HepG2 (cell line): Measurements from ENCODE around the gene GPS1. TPM values are rescaled to one million over a fixed set of nuclear protein-coding genes. Genes with fewer than 3 reads are reported as not detected.
A peak's percentile ranks its signal among the peaks of the same experiment; 100 is the strongest.

Experiments
- AKAP8 ChIP-seq: sonication (generic); formaldehyde crosslinking; IDR thresholded peaks from 2 replicates; pipeline ENCODE4 v1.5.1; 2020; ENCODE audit warnings: mild to moderate bottlenecking, missing genetic modification reagents
- HCFC1 ChIP-seq: fragments of 150-350 bp; IDR thresholded peaks from 2 replicates; pipeline ENCODE4 v1.6.1; 2014; ENCODE audit warnings: low read depth, low read length
- KDM5A ChIP-seq: fragments of 200-600 bp; sonication (generic); IDR thresholded peaks from 2 replicates; pipeline ENCODE4 v1.7.0; 2018; ENCODE audit warnings: antibody characterized with exemption, mild to moderate bottlenecking, low read length, borderline replicate concordance
- MBD4 ChIP-seq: IDR thresholded peaks from 2 replicates; pipeline ENCODE4 v1.6.1; 2012; ENCODE audit warnings: low read length, inconsistent platforms, borderline replicate concordance
- NFIC ChIP-seq: IDR thresholded peaks from 2 replicates; pipeline ENCODE4 v1.6.1; 2012; ENCODE audit warnings: mild to moderate bottlenecking, low read length, inconsistent platforms
- NR2F2 ChIP-seq: IDR thresholded peaks from 2 replicates; pipeline ENCODE4 v1.6.1; 2012; ENCODE audit warnings: low read depth, inconsistent platforms, borderline replicate concordance
- POLR2AphosphoS5 ChIP-seq: IDR thresholded peaks from 2 replicates; pipeline ENCODE4 v1.6.1; 2012; ENCODE audit warnings: low read depth, low read length
- PRPF4 ChIP-seq: fragments of 200-400 bp; formaldehyde crosslinking; IDR thresholded peaks from 2 replicates; pipeline ENCODE4 v1.6.1; 2016; ENCODE audit warnings: low read length, low read depth; ENCODE audit not compliant: poor library complexity, severe bottlenecking
- SCMH1 ChIP-seq: sonication (generic); formaldehyde crosslinking; IDR thresholded peaks from 2 replicates; pipeline ENCODE4 v1.9.0; 2021; ENCODE audit warnings: missing genetic modification reagents, mild to moderate bottlenecking, borderline replicate concordance
- SMAD9 ChIP-seq: sonication (generic); formaldehyde crosslinking; IDR thresholded peaks from 2 replicates; pipeline ENCODE4 v1.5.1; 2020; ENCODE audit warnings: mild to moderate bottlenecking, missing genetic modification reagents
- SRY ChIP-seq: sonication (generic); formaldehyde crosslinking; IDR thresholded peaks from 2 replicates; pipeline ENCODE4 v1.8.0; 2022; ENCODE audit warnings: mild to moderate bottlenecking, missing genetic modification reagents
- ZNF10 ChIP-seq: sonication (generic); formaldehyde crosslinking; IDR thresholded peaks from 2 replicates; pipeline ENCODE4 v1.4.0; 2020; ENCODE audit warnings: mild to moderate bottlenecking, low read depth, missing genetic modification reagents, borderline replicate concordance
- ZNF225 ChIP-seq: sonication (generic); formaldehyde crosslinking; IDR thresholded peaks from 2 replicates; pipeline ENCODE4 v1.4.0; 2020; ENCODE audit warnings: mild to moderate bottlenecking, missing genetic modification reagents
- ZNF484 ChIP-seq: sonication (generic); formaldehyde crosslinking; IDR thresholded peaks from 2 replicates; pipeline ENCODE4 v1.5.1; 2020; ENCODE audit warnings: mild to moderate bottlenecking, low read depth, missing genetic modification reagents, borderline replicate concordance
- ZNF562 ChIP-seq: sonication (generic); formaldehyde crosslinking; IDR thresholded peaks from 2 replicates; pipeline ENCODE4 v1.8.0; 2022; ENCODE audit warnings: missing genetic modification reagents, borderline replicate concordance
- ZNF646 ChIP-seq: sonication (generic); formaldehyde crosslinking; IDR thresholded peaks from 2 replicates; pipeline ENCODE4 v1.9.0; 2021; ENCODE audit warnings: mild to moderate bottlenecking, missing genetic modification reagents
- ZNF652 ChIP-seq: IDR thresholded peaks from 2 replicates; pipeline ENCODE4 v1.6.1; 2016; ENCODE audit warnings: low read depth, borderline replicate concordance
- ZSCAN21 ChIP-seq: sonication (generic); formaldehyde crosslinking; IDR thresholded peaks from 2 replicates; pipeline ENCODE4 v1.8.0; 2022; ENCODE audit warnings: mild to moderate bottlenecking, missing genetic modification reagents, moderate library complexity, borderline replicate concordance
- polyA plus RNA-seq, 8 experiments: library from polyadenylated mRNA; depleted of rRNA in 3 of 8; stranded (reverse) in 7 of 8; unstranded in 1 of 8; fragments of >200 nt; fragmentation: Illumina TruSeq in 4 of 8; extraction: Trizol in 4 of 8; gene quantifications; 2 replicates each; pipeline versions ENCODE4 v1.2.1 to v1.2.3, GENCODE V29; 2011 to 2016; ENCODE audit warnings: low read depth in 4 of 8, missing spikeins in 1 of 8, mixed read lengths in 1 of 8; ENCODE audit not compliant: insufficient read depth in 1 of 8
- total RNA-seq, 5 experiments: library from RNA; depleted of rRNA; stranded (reverse); fragments of >200 nt; fragmentation: Illumina TruSeq; extraction: Trizol; gene quantifications; 2 replicates each; pipeline ENCODE4 v1.2.3, GENCODE V29; 2016; ENCODE audit warnings: low read depth in 1 of 5
- TF ChIP-seq, protein P1 (sequence below): sonication (generic); formaldehyde crosslinking; IDR thresholded peaks from 2 replicates; pipeline ENCODE4 v1.5.0; 2020; ENCODE audit warnings: mild to moderate bottlenecking, missing genetic modification reagents
- TF ChIP-seq, protein P2 (sequence below): sonication (generic); formaldehyde crosslinking; IDR thresholded peaks from 2 replicates; pipeline ENCODE4 v1.8.1; 2023; ENCODE audit warnings: mild to moderate bottlenecking, missing genetic modification reagents

GPS1 gene
- total and polyA plus RNA-seq, 2 of the 13 experiments (the other 11 are each of a cell fraction or from before 2014, with no cell fraction given) = 124 to 128 TPM

DNA sequence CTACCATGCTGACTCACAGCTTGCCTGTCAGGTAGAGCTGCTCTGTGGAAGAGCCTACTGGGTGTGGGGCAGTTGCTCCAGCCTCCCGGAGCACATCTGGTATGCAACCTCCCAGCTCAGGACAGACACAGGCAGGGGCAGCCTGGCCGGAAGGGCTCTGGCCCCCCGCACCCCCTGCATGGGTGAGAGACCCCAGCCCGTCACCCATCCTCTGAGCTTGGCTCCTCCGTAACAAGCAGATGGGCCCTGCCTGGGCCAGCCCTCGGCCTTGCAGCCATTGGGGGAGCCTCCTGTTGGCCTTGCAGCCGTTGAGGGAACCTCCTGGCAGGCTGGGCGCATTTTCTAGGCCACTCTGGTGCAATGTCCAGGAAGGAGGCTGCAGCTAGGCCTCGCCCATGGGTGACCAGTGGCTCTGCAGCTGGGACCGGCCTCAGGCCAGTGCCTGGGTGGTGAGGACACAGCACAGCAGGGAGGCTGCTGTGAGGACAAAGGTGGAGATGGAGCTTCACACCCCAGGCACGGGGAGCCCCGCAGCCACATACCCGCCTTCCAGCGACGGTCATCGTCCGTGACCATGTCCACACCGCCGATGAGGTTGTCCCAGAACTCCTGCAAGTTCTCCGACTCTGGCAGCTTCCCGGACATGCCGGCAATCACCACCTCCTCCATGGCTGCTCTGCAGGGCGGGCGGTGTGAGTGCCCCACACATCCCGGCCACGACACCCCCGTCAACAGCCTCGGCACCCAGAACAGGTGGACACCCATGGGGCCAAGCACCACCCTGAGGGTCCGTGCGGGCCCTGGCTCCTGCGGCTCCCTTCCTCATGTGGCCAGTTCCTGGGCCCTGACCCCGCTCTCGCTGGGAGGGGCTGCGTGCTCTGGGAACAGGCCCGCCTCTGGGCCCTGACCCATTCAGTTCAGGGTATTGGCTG is 44.3 kb downstream of the GPS1 start (continued):
- no peak for TF ChIP-seq NFIC
- no peak for TF ChIP-seq SRY (CRISPR knock-in tag)
- TF ChIP-seq KDM5A = no peak
- no peak for TF ChIP-seq NR2F2
- TF ChIP-seq SMAD9 (CRISPR knock-in tag) = no peak
- no peak for TF ChIP-seq ZNF562 (CRISPR knock-in tag)
- no peak for TF ChIP-seq MBD4
- TF ChIP-seq ZNF10 (CRISPR knock-in tag) = no peak
- TF ChIP-seq POLR2AphosphoS5 = peak; percentile 19
- no peak for TF ChIP-seq ZNF484 (CRISPR knock-in tag)
- peak; percentile 55; the same call in 1 of the 2 replicates for TF ChIP-seq ZNF225 (CRISPR knock-in tag)
- TF ChIP-seq ZSCAN21 (CRISPR knock-in tag) = no peak
- no peak for TF ChIP-seq ZNF652
- TF ChIP-seq AKAP8 (CRISPR knock-in tag) = no peak; the same call in 1 of the 2 replicates
- TF ChIP-seq, protein P1, sequence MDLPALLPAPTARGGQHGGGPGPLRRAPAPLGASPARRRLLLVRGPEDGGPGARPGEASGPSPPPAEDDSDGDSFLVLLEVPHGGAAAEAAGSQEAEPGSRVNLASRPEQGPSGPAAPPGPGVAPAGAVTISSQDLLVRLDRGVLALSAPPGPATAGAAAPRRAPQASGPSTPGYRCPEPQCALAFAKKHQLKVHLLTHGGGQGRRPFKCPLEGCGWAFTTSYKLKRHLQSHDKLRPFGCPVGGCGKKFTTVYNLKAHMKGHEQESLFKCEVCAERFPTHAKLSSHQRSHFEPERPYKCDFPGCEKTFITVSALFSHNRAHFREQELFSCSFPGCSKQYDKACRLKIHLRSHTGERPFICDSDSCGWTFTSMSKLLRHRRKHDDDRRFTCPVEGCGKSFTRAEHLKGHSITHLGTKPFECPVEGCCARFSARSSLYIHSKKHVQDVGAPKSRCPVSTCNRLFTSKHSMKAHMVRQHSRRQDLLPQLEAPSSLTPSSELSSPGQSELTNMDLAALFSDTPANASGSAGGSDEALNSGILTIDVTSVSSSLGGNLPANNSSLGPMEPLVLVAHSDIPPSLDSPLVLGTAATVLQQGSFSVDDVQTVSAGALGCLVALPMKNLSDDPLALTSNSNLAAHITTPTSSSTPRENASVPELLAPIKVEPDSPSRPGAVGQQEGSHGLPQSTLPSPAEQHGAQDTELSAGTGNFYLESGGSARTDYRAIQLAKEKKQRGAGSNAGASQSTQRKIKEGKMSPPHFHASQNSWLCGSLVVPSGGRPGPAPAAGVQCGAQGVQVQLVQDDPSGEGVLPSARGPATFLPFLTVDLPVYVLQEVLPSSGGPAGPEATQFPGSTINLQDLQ (CRISPR knock-in tag) = no peak
- TF ChIP-seq ZNF646 (CRISPR knock-in tag) = no peak
- TF ChIP-seq HCFC1 = no peak
- TF ChIP-seq, protein P2, sequence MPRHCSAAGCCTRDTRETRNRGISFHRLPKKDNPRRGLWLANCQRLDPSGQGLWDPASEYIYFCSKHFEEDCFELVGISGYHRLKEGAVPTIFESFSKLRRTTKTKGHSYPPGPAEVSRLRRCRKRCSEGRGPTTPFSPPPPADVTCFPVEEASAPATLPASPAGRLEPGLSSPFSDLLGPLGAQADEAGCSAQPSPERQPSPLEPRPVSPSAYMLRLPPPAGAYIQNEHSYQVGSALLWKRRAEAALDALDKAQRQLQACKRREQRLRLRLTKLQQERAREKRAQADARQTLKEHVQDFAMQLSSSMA (CRISPR knock-in tag) = 0 out of 2 replicates have a peak, but pooled peaks have one; percentile 27
- no peak for TF ChIP-seq SCMH1 (CRISPR knock-in tag)
- no peak for TF ChIP-seq PRPF4
